Measurements from ENCODE around the gene DLGAP3. TPM values are rescaled to one million over a fixed set of nuclear protein-coding genes. Genes with fewer than 3 reads are reported as not detected.

DLGAP3 gene
- polyA plus RNA-seq, 2 of the 4 experiments (the other 2 are of a cell fraction): 0.05 TPM; not detected in 1

DNA sequence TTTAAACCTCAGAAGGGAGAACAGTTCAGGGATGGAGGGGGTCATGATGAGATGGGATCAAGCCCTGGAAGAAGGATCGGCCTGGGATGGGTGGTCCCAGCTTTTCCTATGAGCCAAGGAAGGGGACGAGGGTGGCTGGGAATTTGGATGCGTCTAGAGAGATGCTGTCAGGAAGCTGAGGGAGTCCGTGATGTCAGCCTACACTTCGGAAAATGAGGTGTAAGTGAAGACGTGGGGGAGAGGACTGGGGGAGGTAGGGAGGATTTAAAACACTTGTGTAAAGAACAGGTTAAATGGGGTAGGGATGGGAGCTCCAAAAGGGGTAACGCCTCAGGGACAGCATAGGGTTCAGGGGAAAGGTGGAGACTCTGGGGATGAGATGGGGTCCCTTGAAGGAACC, 27.5 kb downstream of the DLGAP3 start:
- ChIA-PET POLR2A (no interaction called here), CTCF (no interaction called here)
- 3% methylated on average over 7 of the region's 7 CpGs for WGBS (ENCODE audit: missing lambda C conversion rate)
- no peaks in the 10 kb centered on the region for H3K4me1 ChIP-seq
- H3K4me2 ChIP-seq: no peak overlapping the region
- ATAC-seq (no peak), DNase-seq (ENCODE audit: low read depth in 1 of 2, low spot score in 1 of 2) (no peak), FAIRE-seq (no peak)
- H3K9me3 ChIP-seq: no peaks in the 10 kb centered on the region
- no peak overlapping the region for H3K4me3 ChIP-seq
- no peak overlapping the region for H3K27ac ChIP-seq
- TF ChIP-seq POLR2AphosphoS2 (conservative IDR thresholded peaks at IDR 0.05; ENCODE audit: low read length) (no peak), ZFP36 (IDR thresholded peaks at IDR 0.05; ENCODE audit: borderline replicate concordance, partially characterized antibody) (no peak), HOXA7 (CRISPR knock-in tag; IDR thresholded peaks at IDR 0.05) (no peak), SREBF2 (IDR thresholded peaks at IDR 0.05) (no peak), EHF (CRISPR knock-in tag; IDR thresholded peaks at IDR 0.05) (no peak), RFX5 (IDR thresholded peaks at IDR 0.05) (no peak), MAZ (IDR thresholded peaks at IDR 0.05; ENCODE audit: borderline replicate concordance, low read depth, low read length) (no peak), ESRRA (IDR thresholded peaks at IDR 0.05; ENCODE audit: borderline replicate concordance, low read length) (no peak), CBX8 (IDR thresholded peaks at IDR 0.05) (no peak), KDM5A (IDR thresholded peaks at IDR 0.05) (no peak), HOXB13 (CRISPR knock-in tag; IDR thresholded peaks at IDR 0.05; ENCODE audit: low read depth) (no peak), NR3C1 (IDR thresholded peaks at IDR 0.05) (no peak), BHLHE40 (IDR thresholded peaks at IDR 0.05; ENCODE audit: low read depth, low read length) (no peak), RCOR1 (IDR thresholded peaks at IDR 0.05; ENCODE audit: low read depth, low read length) (no peak)
- TF ChIP-seq, protein P1, sequence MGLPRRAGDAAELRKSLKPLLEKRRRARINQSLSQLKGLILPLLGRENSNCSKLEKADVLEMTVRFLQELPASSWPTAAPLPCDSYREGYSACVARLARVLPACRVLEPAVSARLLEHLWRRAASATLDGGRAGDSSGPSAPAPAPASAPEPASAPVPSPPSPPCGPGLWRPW (IDR thresholded peaks at IDR 0.05): no peak
- TF ChIP-seq, protein P2, sequence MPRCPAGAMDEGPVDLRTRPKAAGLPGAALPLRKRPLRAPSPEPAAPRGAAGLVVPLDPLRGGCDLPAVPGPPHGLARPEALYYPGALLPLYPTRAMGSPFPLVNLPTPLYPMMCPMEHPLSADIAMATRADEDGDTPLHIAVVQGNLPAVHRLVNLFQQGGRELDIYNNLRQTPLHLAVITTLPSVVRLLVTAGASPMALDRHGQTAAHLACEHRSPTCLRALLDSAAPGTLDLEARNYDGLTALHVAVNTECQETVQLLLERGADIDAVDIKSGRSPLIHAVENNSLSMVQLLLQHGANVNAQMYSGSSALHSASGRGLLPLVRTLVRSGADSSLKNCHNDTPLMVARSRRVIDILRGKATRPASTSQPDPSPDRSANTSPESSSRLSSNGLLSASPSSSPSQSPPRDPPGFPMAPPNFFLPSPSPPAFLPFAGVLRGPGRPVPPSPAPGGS (IDR thresholded peaks at IDR 0.05): no peak
- TF ChIP-seq, protein P3, sequence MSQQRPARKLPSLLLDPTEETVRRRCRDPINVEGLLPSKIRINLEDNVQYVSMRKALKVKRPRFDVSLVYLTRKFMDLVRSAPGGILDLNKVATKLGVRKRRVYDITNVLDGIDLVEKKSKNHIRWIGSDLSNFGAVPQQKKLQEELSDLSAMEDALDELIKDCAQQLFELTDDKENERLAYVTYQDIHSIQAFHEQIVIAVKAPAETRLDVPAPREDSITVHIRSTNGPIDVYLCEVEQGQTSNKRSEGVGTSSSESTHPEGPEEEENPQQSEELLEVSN (IDR thresholded peaks at IDR 0.05; ENCODE audit: borderline replicate concordance, low read depth): no peak

DNA sequence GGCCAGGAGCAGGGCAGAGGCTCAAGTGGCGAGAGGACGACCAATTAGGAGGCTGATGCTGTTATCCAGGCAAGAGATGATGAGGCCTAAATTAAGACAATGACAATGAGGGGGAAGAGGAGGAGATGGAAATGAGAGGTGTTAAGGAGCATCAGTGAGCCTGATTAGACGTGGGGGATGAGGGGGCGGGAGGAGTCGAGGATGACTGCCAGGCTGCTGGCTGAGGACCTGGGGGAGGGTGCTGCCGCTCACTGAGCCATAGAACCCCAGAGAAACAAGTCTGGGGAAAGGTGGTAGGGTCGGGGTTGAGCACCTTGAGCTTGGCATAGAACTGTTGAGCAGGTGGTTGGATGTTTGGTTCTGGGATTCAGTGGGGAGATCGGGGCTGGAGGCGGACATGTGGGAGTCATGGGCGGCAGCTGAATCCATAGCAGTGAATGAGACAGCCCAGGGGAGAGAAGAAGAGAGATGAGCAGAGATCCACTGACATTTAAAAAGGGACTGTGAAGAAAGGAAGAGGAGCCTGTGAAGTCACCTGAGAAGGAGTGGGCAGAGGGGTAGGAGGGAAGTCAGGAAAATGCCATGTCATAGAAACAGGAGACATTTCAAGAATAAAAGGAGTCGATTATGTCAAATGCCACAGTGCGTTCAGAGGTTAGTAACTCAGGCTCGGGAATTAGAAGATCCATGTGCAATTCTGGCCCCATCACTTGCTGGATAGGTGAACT, 28.5 kb downstream of the DLGAP3 start:
- no peak overlapping the region for H3K27ac ChIP-seq
- H3K4me2 ChIP-seq: no peak overlapping the region
- DNase-seq (ENCODE audit: low read depth in 1 of 2, low spot score in 1 of 2) (no peak), ATAC-seq (no peak), FAIRE-seq (no peak)
- CTCF ChIA-PET: no interaction called here
- TF ChIP-seq, protein P2 (IDR thresholded peaks at IDR 0.05): no peak
- no peak for TF ChIP-seq POLR2AphosphoS2 (conservative IDR thresholded peaks at IDR 0.05; ENCODE audit: low read length)
- TF ChIP-seq NFE2L2 (conservative IDR thresholded peaks at IDR 0.05; ENCODE audit: low read length): no peak
- TF ChIP-seq, protein P4, sequence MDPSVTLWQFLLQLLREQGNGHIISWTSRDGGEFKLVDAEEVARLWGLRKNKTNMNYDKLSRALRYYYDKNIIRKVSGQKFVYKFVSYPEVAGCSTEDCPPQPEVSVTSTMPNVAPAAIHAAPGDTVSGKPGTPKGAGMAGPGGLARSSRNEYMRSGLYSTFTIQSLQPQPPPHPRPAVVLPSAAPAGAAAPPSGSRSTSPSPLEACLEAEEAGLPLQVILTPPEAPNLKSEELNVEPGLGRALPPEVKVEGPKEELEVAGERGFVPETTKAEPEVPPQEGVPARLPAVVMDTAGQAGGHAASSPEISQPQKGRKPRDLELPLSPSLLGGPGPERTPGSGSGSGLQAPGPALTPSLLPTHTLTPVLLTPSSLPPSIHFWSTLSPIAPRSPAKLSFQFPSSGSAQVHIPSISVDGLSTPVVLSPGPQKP (IDR thresholded peaks at IDR 0.05; ENCODE audit: low read depth, low read length): no peak
- no peak for TF ChIP-seq MYC (IDR thresholded peaks at IDR 0.05; ENCODE audit: borderline replicate concordance, low read length)
- TF ChIP-seq JUN (IDR thresholded peaks at IDR 0.05): no peak
- TF ChIP-seq SMC3 (IDR thresholded peaks at IDR 0.05): no peak
- TF ChIP-seq, protein P1 (IDR thresholded peaks at IDR 0.05): no peak
- TF ChIP-seq CBX8 (IDR thresholded peaks at IDR 0.05): no peak
- TF ChIP-seq, protein P5, sequence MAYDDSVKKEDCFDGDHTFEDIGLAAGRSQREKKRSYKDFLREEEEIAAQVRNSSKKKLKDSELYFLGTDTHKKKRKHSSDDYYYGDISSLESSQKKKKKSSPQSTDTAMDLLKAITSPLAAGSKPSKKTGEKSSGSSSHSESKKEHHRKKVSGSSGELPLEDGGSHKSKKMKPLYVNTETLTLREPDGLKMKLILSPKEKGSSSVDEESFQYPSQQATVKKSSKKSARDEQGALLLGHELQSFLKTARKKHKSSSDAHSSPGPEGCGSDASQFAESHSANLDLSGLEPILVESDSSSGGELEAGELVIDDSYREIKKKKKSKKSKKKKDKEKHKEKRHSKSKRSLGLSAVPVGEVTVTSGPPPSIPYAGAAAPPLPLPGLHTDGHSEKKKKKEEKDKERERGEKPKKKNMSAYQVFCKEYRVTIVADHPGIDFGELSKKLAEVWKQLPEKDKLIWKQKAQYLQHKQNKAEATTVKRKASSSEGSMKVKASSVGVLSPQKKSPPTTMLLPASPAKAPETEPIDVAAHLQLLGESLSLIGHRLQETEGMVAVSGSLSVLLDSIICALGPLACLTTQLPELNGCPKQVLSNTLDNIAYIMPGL (CRISPR knock-in tag; IDR thresholded peaks at IDR 0.05; ENCODE audit: borderline replicate concordance): no peak
- no peak for TF ChIP-seq CEBPB (IDR thresholded peaks at IDR 0.05)
- no peak for TF ChIP-seq MAFK (IDR thresholded peaks at IDR 0.05; ENCODE audit: partially characterized antibody)
- no peak for TF ChIP-seq FOSB (CRISPR knock-in tag; IDR thresholded peaks at IDR 0.05)
- no peak for TF ChIP-seq NR3C1 (IDR thresholded peaks at IDR 0.05)
- under 1% methylated on average over 11 of the region's 13 CpGs for WGBS (ENCODE audit: missing lambda C conversion rate)
- no peaks in the 10 kb centered on the region for H3K9me3 ChIP-seq
- POLR2A ChIA-PET: no interaction called here
- H3K4me3 ChIP-seq: no peak overlapping the region
- no peaks in the 10 kb centered on the region for H3K4me1 ChIP-seq

All from A549 (cell line).